ENCODE results near the gene GRIN2C.

The GRIN2C gene

GRCh38 chr17:74842599-74843351, 16.9 kb downstream of the GRIN2C start:
- DNase-seq, result peak in 1 of 2 donors; percentile 37

DNA sequence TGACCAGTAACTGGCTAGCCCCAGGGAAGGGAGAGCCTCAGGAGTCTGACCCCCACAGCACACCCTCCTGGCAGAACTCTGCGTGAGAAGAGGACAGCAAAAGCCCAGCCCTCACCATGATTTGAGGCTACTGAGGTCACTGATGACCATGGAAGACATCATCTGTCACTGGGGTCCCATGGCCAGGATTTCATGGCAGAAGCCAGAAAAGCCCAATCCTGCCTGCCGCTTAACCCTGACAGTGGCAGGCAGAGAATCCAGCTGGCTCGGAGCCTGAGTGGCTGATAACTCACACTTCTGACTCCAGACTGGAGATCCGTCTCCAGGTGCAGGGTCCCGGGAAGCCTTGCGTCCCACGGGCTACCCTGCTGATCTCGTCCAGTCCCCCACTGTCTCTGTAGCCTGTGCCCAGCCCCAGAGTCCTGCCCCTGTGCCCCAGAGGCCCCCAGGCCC, 17.5 kb downstream of the GRIN2C start:
- DNase-seq, result no peak

DNA sequence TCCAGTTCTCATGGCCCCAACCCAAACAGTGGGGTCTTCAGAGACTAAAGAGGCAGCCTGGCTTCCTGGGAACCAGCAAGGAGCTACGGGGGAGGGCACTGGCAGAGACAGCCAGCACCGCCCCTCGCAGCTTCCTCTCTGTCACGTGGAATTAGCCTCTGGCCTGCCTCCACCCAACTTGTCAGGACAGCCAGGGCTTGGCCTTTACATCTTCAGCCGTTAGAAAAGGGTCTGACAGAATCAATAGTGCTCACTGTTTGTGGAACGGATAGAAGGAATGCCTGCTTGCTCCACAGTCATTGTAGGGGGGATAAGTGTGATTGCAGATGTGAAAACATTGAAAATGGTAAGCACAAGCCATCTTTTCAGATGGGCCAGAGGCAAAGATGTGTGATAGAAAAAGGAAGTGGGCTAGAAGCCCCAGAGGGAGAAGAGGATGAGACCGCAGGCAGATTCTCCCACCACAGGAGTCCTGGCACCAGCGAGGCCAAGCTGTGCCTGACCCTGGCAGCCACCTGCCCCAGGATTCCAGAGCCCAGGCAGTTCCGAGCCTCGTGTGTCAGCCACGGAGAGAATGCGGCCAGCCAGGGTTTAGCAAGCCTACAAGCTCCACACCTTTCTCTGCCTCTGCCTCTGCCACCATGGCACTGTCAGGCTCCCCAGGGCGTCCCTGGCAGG, 18.6 kb downstream of the GRIN2C start:
- DNase-seq, result peak in 1 of 2 donors; percentile 31

GRCh38 chr17:74839990-74840852, 19.5 kb downstream of the GRIN2C start:
- no peak for DNase-seq

- DNase-seq, result no peak
Measured at GRCh38 chr17:74838274-74838673, 21.4 kb downstream of the GRIN2C start.

DNA sequence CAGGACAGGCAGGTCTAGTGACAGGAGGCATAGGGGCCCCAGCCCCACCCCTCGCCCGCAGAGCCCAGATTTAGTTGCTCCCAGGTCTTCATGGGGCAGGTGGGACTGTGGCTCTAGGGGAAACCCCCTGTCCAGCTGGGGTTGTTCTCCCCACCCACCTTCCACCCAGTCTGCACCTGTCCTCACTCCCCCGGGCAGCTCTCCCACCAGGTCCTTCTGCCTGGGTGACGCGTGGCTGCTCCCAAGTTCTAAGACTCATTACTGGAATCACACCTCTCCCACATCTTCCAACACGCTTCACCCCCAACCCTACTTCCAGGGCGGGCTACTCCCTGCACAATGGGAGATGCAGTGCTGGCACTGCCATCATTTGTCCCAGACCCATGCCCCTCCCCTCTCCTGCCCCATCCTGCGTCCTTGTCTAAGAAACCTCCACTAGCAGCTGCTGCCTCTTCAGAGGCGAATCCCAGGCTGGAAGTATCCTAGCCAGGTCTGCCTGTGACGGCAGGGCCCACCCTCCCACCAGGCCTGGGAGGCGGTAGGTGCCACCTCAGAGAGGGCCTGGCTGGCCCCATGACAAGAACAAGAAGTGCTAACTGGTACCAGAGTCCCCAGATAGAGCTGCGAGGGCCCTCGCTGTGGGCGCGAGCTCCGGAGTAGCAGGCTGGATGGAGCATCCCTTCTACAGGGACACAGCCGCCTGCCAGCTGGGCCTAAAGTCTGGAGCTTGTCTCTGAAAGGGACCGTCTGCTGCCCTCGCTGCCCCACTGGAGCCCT, 22.8 kb downstream of the GRIN2C start:
- no peak for DNase-seq

GRCh38 chr17:74836191-74836590, 23.5 kb downstream of the GRIN2C start:
- DNase-seq, result no peak

DNA sequence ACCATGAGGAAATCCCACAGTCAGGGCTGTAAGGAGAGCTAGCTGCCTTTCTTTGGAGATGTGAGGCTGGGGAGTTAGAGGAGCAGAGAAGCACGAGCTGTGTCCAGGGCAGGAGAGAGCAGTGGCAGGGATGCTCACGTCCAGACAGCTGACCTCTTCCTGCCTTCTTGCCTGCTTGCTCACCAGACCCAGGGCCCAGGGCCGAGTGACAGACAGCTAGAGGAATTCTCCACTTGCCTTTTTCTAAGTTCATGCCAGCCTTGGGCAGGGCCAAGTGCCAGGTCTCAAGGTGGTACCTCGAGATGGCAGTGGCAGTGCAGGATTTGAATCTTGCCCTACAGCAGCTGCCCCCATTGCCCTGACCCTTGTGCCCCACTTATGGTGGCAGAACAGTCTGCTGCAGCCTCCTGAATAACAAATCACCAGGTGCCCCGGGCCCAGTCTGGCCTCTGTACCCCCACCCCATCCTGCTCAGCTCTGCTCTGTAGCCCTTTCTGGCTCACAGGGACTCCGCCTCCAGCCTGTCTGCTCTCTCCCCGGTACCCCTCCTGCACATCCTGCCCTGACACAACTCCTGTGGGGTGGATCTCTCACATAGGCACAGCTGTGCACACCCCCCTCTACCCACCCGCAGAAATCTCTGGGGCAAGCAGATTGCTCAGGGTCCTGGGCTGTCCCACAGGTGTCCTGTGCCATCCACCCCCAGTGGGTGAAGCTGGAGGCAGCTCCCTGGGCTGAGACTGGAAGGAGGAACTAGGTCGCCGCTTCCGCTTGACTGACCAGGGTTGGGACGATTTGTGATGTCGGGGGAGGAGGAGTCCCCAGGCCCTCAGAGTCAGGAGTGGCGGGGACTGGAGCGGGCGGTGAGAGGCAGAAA, 25.9 kb downstream of the GRIN2C start:
- peak in 1 of 2 donors; percentile 44 for DNase-seq

- DNase-seq, result no peak
Measured at GRCh38 chr17:74832421-74832820, 27.3 kb downstream of the GRIN2C start.

- DNase-seq, result no peak
Measured at GRCh38 chr17:74831444-74832146, 28.1 kb downstream of the GRIN2C start.

DNA sequence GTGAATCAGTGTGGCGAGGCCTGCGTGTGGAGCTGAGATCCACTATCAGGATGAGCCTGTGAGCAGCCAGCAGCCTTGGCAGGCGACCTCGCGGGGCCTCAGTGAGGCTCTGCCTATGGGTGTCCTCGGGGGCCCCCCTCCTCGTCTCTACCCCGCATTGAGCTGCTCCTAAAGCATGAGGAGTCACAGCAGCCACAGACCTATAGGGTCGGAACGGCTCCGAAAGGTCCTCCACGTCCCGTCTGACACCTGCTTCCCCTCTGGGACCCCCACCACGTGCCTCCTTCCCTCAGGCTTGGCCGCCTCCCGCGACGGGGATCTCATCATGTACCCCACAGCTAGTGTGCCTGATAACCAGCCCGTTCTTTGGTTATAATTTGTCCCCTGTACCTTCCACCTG, 28.8 kb downstream of the GRIN2C start:
- DNase-seq, result no peak

- DNase-seq, result no peak
Measured at GRCh38 chr17:74827800-74828199, 31.9 kb downstream of the GRIN2C start.

- no peak for DNase-seq
Measured at GRCh38 chr17:74825952-74826719, 33.5 kb downstream of the GRIN2C start.

GRCh38 chr17:74824961-74825627, 34.6 kb downstream of the GRIN2C start:
- DNase-seq, result no peak

- no peak for DNase-seq
Measured at GRCh38 chr17:74822939-74823367, 36.7 kb downstream of the GRIN2C start.

- no peak for DNase-seq
Measured at GRCh38 chr17:74822335-74822938, 37.2 kb downstream of the GRIN2C start.

DNA sequence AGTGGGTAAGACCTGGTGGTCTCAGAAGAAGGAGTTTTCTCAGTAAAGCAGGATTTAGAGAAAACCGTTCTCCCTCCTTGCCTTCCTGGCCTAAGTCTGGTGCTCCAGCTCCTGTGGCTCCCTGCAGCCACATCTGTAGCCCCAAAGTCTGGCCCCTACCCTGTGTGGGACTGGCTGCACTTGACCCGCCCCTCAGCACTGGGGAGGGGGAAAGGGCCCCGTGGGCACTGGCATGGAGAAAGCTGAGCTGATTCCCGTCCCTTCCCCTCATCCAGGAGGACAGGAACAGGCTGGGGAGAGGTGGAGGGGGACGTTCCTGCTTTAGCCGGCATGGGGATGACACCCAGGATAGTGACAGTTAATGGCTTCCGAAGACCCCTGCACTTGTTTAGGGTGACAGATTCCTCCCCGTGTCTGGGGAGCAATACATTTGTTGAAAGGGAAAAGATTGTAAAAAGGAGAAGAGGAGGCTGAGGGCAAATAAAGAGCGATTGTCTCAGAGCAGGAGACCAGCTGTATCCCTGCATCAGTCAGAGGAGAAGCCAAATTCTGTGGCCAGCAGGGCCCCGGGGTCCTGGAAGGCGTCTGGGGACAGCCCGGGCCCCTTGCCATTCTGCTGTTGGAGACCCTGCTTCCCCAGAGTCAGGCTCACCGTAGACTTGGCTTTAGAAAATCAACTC, 37.9 kb downstream of the GRIN2C start:
- DNase-seq, result no peak

DNA sequence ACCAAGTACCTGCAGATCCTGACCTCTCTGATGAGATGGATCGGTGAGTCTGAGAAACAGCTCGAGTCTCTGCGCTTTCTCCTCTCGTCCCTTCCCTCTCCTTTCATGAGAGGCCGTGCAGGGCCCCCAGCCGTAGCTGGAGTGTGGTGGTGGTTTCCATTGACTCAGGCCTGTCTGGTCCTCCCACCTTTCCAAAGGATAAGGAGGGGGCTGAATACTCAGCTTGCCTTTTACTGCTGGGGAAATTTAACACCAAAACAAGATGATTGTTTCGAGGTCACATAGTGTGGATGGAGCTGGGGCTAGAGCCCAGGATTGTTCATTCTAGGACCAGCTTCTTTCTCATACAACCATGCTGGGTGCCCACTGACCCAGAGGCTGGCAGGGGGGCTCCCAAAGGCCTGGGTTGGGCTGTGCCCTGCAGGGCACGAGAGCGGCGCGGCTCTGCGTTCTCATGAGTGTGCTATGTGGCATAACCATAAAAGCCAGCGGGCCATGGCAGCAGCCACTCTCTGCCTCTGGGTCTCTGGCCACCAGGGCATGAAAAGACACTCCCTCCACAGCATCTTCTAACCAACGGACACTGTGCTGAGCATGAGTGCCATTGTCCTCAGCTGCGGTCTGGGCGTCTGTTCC, 39.8 kb downstream of the GRIN2C start:
- DNase-seq, result no peak
